NCI-H187 (cell line): Measurements from ENCODE around the gene RCVRN.

Source experiments
- DNase-seq, 2 experiments: peaks; one replicate each; lab custom pipeline; 2025; lab: John Stamatoyannopoulos, UW

The RCVRN gene

GRCh38 chr17:9905078-9905415 is at the start of gene RCVRN:
Gene RCVRN, minus strand, starts transcription at chr17:9905271. Its CDS starts 91 bp downstream, at chr17:9905180.
- DNase-seq: no peak

DNA sequence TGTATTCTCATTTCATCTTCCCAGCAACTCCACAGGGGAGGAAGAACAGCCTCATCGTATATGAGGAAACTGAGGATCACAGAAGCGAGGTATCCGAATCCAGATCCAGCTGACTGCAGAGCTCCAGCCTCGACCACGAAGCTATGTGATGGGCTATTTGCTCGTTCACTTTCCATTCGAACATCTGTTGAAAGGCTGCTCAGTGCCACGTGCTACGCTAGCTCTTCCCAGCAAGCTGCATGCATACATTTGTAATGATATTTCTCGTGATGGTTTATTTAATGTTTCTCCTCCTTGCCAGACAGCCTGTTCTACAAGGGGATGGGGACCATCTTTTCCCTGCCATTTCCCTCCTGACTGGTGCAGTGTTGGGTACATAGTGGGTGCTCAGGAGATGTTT is 48.4 kb upstream of the RCVRN start:
- no peak for DNase-seq

DNA sequence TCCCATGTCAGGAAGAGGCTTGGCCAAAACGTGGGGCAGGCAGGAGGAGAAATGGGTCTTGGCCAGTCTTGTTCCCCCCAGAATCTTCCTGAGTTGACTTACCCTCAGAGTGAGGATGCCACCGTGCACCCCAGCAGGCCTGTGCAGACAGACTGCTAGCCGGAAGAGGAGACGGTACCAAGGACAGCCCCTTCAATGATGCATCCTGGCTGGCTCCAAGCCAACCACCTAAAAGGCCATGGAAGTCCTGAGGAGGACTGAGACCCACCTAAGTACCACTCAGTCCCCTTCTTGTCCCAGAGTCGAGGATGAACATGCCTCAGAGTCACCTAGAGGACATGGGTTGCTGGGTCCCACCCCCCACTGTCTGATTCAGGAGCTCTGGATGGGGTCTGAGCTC is 46.7 kb upstream of the RCVRN start:
- DNase-seq: no peak

GRCh38 chr17:9948928-9949327 is 43.9 kb upstream of the RCVRN start:
- DNase-seq: no peak

GRCh38 chr17:9944704-9945103 is 39.6 kb upstream of the RCVRN start:
- DNase-seq: no peak

GRCh38 chr17:9943343-9943742 is 38.3 kb upstream of the RCVRN start:
- no peak for DNase-seq

- no peak for DNase-seq
Measured at GRCh38 chr17:9942885-9943284, 37.8 kb upstream of the RCVRN start.

GRCh38 chr17:9941305-9941704 is 36.2 kb upstream of the RCVRN start:
- no peak for DNase-seq

DNA sequence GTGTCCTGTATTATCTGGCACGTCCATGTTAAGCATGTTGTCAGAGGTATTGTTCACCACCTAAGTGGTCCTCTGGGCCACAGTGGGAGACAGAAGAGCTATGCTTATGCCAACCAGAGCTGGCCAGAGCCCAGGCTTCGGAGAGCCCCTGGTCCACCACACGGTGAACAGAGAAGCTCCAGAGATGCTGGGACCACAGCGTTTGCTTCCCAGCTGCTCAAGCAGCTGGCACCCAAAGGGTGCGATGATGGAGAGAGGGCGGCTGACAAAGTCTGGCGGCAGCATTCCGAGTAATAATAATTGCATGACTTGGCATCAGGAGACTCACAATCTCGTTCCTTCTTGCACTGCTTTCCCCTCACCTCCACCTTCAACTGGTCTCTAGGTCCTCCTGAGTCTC is 35.8 kb upstream of the RCVRN start:
- DNase-seq: no peak

GRCh38 chr17:9938764-9939163 is 33.7 kb upstream of the RCVRN start:
- no peak for DNase-seq

- no peak for DNase-seq
Measured at GRCh38 chr17:9937901-9938300, 32.8 kb upstream of the RCVRN start.

DNA sequence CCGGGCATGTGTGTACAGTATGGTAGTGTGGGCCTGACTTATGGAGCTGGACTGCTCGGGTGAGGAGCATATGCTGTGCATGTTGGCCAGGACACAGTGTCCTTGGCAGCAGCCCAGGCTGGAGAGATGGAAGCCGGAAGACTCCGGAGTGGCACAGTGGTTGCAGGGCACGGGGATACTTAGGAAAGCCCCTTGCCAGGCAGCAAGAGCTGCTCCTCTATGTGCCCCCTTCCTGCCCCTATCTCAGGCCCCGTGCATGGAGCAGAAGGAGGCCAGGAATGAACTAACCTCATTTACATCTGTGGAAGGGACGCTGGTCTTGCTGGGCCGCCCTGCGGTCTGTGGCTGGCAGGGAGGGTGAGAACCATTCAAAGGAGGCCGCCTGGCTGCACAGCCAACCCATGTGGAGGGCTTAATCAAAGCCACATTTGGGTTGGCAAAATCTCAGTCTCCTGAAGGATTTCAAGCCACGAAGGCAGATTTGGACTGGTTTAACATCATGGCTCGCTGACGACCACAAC is 32.2 kb upstream of the RCVRN start:
- no peak for DNase-seq

DNA sequence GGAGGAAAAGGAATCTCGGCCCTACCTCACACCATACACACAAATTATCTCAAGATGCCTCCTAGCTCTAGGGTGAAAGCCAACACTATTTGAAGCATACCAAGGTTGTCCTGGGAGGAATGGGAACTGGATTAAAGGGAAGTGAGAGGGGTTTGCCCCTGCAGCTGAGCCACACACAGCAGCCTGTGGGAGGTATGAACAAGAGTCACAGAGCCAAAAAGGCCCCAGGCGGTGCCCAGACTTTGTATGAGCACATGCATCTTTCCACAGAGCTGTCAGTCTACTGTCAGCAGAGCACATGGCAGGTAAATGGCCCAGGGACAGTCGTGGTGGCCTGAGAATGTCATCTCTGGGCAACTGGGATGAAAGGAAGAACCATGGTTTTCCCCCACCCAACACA is 31.0 kb upstream of the RCVRN start:
- DNase-seq: no peak

GRCh38 chr17:9935408-9935807 is 30.3 kb upstream of the RCVRN start:
- no peak for DNase-seq

- DNase-seq: no peak
Measured at GRCh38 chr17:9934331-9934730, 29.3 kb upstream of the RCVRN start.

- no peak for DNase-seq
Measured at GRCh38 chr17:9932491-9932890, 27.4 kb upstream of the RCVRN start.

DNA sequence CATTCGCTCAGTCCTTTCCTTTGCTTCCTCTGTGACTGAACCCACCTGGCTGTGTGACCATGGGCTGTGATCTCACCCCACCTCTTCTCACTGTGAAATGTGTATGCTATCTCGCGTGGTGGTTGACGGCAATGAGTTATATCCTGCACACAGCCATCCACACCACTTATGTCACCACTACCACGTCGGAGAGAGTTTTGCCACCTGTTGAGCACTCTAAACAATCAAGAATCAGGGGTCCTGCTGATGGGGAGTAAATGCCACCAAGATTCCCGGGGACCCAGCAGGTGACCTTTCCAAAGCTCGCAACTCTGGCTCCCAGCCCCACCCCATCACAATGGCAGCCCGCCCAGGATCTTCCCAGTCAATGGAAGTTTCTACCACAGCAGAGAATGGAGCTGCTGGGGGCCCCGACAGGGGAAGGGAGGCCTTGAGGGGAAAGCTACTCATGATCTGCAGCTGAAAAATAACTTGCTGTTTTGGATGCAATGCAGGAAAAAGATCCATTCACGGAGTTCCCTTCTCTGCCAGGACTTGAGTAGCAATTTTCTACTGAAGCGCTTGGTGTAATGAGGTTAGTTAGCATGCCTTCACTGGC is 26.2 kb upstream of the RCVRN start:
- no peak for DNase-seq

GRCh38 chr17:9929871-9930270 is 24.8 kb upstream of the RCVRN start:
- DNase-seq: no peak

DNA sequence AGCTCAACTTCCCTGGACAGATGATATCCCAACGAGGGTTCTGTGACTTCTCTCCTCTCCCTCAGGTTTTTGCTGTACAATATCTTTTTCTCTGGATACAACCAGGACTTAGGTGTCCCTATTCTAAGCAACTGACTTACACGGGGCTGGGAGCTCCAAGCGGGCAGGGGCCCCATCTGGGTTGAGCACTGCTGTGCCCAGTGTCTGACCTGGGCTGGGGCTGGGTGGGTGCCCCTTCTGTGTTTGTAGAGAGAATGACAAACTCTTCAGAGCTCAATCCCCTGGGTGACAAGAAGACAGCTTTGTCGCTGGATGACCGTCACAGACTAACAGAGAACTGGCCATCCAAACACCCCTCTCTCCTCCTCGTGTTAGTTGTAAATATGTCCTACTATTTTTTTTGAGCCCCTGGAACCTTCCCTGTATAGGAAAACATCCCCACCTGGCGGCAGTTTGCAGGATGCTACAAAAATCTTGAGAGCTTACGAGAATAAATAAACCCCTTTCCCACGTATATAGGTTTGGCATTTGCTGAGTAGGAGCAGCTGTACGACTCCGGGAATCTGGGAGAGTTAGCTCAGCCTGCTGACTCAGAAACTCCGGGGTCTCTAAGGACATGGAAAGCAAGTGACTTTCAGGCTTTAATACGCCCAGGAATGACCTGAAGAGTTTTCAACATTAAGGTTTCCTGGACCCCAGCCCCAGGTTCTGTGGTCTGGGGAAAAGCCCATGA is 23.7 kb upstream of the RCVRN start:
- DNase-seq: no peak

DNA sequence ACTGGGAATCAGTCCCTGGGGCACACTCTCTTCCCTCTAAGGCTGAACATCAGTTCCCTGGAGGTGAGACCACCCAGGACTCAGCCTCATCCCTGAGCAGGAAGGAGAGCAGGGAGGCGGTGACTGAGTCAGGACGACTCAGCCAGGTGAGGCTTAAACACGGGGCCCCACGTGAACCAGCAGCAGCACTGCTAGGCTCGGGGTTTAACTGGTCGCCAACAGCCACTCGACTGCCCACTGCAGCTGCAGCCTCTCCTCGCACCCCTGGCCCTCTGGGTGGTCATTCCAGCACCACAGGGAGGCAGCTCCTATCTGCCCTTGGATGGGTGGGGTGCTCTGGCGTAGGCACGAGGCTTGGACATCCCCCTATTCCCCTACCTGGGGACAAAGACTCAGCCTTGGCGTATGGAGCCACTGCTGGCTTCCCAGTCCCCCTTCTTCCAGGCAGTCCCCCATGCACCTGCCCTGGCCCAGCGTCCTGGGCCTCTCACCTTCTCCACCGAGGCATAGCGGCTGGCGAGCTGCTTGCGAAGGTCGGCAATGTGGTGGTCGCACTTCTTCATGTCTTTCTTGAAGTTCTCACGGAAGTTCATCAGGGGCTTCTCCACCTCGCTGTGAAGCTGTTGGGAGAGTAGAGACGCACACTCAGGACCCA is 21.2 kb upstream of the RCVRN start:
- DNase-seq: no peak

DNA sequence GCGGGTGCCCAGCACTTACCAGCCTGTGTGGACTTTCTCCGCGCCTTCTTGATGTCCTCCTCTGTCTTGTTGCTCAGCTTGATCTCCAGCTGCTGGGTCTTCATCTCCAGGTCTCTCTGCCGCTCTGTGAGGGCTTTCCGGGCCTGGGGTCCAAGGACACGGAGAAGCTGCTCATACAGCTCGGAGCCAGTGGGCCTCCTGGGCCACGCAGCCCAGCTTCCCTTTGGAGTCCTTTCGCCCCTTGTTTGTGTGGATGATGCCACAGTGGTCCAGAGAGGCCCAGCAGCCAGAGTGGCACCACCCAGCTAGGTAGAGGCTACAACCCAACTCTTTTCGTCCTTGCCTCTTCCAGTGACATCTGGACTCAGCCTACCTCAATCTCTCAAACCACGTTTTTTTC is 20.4 kb upstream of the RCVRN start:
- DNase-seq: no peak

- DNase-seq: peak in 1 of 2 experiments; percentile 0
Measured at GRCh38 chr17:9924735-9925191, 19.7 kb upstream of the RCVRN start.
